NCI-H510A treated with DMSO at 0.1 percent for 48 hours (cell line): ENCODE measurements around the gene BORCS8.
"Not testable (repeated sequence)": the region's sequence is repeated elsewhere in the genome, so short reads cannot be mapped to it uniquely, and the experiment has no call there.

Experiments
- DNase-seq: peaks from one replicate; lab custom pipeline; 2025; lab: John Stamatoyannopoulos, UW

Gene BORCS8

GRCh38 chr19:19192078-19192882 lies at the start of gene BORCS8, which contains the start of gene RFXANK:
TSS of gene BORCS8 (minus strand) at chr19:19192152. CDS start at chr19:19192117, 35 bp downstream.
TSS of gene RFXANK (plus strand) at chr19:19192258. CDS start at chr19:19193947, 1,689 bp downstream.
- DNase-seq: peak; percentile 98

- DNase-seq: no peak
Measured at GRCh38 chr19:19240476-19240875, 48.5 kb upstream of the BORCS8 start.

DNA sequence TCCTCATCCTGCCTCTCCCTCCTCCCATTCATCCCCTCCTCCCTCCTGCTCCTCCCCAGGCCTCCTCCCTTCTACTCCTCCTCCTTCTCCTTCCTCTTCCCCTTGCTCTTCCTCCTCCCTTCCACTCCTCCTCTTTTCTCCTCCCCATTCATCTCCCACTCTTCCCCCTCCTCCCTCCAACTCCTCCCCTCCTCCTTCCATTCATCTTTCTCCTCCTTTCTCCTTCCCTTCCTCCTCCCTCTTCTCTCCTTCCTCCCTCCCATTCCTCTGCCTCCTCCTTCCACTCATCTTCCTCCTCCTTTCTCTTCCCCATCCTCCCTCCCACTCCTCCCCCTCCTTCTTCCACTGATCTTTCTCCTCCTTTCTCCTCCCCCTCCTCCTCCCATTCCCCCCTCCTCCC lies 47.7 kb upstream of the BORCS8 start:
- no peak for DNase-seq

GRCh38 chr19:19238126-19238894 lies 46.4 kb upstream of the BORCS8 start:
- DNase-seq: no peak

GRCh38 chr19:19236173-19236572 lies 44.2 kb upstream of the BORCS8 start:
- no peak for DNase-seq

GRCh38 chr19:19234220-19234816 lies 42.4 kb upstream of the BORCS8 start:
- DNase-seq: no peak

DNA sequence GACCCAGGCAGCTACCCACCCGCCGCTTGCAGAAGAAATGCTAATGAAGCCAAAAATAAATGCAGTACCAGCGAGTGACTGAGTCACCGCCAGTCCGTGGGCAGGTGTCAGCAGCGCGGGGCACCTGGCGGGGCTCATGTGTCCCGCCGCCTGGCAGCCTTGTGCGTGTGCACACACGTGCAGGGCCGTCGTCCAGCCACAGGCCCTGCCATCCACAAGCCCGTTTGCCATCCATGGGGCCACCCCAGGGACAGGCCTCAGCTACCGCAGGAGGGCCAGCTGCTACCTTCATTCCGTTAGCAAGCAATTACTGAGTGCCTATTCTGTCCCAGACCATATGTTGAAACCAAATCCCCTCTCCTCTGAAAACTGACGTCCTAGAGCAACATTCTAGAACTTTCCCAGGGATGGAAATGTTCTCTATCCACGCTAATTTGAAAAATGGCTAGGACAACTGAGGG lies 40.3 kb upstream of the BORCS8 start:
- no peak for DNase-seq

- DNase-seq: no peak
Measured at GRCh38 chr19:19230999-19231398, 39.0 kb upstream of the BORCS8 start.

- no peak for DNase-seq
Measured at GRCh38 chr19:19229701-19230100, 37.7 kb upstream of the BORCS8 start.

DNA sequence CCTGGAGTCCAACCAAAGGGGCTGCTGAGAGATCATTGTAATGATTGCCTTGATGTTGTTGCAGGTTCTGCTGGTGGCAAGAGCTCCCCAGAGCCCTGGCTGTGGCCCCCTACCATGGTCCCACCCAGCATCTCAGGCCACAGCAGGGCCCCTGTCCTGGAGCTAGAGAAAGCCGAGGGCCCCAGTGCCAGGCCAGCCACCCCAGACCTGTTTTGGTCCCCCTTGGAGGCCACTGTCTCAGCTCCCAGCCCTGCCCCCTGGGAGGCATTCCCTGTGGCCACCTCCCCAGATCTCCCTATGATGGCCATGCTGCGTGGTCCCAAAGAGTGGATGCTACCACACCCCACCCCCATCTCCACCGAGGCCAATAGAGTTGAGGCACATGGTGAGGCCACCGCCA lies 35.3 kb upstream of the BORCS8 start:
- no peak for DNase-seq

- DNase-seq: no peak
Measured at GRCh38 chr19:19226663-19227062, 34.7 kb upstream of the BORCS8 start.

- DNase-seq: no peak
Measured at GRCh38 chr19:19226204-19226603, 34.3 kb upstream of the BORCS8 start.

GRCh38 chr19:19224852-19225494 lies 33.0 kb upstream of the BORCS8 start:
- peak; percentile 76 for DNase-seq

GRCh38 chr19:19224150-19224851 lies 32.3 kb upstream of the BORCS8 start:
- DNase-seq: no peak

DNA sequence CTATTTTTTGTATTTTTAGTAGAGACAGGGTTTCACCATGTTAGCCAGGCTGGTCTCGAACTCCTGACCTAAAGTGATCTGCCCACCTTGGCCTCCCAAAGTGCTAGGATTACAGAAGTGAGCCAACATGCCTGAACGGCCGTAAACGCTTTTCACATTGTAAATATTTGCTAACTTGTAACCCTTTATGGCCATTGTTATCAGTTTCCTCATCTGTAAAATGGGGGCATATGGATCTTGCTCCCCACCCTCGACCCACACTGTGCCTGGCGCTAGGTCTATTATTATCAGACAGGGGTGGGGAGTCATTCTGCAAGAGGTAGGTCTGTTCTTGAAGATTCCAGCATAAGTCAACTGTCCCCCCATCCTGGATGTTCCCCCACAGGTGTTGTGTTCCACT lies 31.7 kb upstream of the BORCS8 start:
- DNase-seq: no peak

GRCh38 chr19:19223060-19223459 lies 31.1 kb upstream of the BORCS8 start:
- no peak for DNase-seq

DNA sequence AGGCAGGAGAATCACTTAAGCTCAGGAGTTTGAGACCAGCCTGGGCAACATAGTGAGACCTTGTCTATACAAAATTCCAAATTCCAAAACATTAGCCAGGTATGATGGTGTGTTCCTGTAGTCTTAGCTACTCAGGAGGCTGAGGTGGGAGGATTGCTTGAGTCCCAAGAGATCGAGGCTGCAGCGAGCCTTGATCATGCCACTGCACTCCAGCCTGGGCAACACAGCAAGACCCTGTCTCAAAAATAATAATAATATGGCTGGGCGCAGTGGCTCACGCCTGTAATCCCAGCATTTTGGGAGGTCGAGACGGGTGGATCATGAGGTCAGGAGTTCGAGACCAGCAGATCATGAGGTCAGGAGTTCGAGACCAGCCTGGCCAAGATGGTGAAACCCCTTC lies 29.0 kb upstream of the BORCS8 start:
- DNase-seq: not testable (repeated sequence)

GRCh38 chr19:19218911-19219310 lies 27.0 kb upstream of the BORCS8 start:
- DNase-seq: no peak

GRCh38 chr19:19217099-19217498 lies 25.1 kb upstream of the BORCS8 start:
- peak; percentile 38 for DNase-seq

- DNase-seq: no peak
Measured at GRCh38 chr19:19215792-19216191, 23.8 kb upstream of the BORCS8 start.

- DNase-seq: no peak
Measured at GRCh38 chr19:19214892-19215291, 22.9 kb upstream of the BORCS8 start.

DNA sequence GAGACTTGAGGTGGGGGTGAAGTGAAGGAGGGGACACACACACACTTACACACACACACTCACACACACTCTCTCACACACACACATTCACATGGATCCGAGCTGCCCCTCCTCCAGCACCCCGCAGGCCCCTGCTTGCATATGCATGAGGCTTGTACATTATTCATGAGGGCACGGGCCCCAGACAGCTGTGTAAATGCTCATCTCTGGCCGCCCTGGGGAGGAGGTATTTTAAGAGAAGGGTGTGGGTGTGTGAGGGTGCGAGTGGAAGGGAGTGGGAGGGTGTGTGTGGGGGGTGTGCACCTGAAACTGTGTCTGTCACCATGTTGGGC lies 22.2 kb upstream of the BORCS8 start:
- DNase-seq: peak; percentile 3
